Right lobe of liver (tissue), 6 donors: Measurements from ENCODE around the gene KCNE2. TPM values are rescaled to one million over a fixed set of nuclear protein-coding genes. Genes with fewer than 3 reads are reported as not detected.

ENCODE experiments used
- ATAC-seq, 4 donors: fragments of 200-7000 bp; cut with Tn5 transposase; one replicate each; pipeline ENCODE4 v1.9.1; 2020; ENCODE audit warnings: mild to moderate bottlenecking in 4 of 4, moderate library complexity in 4 of 4
- DNase-seq, 3 donors: peaks; one replicate each; pipeline ENCODE4 v3.0.0-alpha.2; 2020
- H3K27ac ChIP-seq, 3 donors: fragments of 200-600 bp; one replicate each; pipeline ENCODE4 v1.8.0; 2022
- H3K27me3 ChIP-seq, 2 donors: fragments of 200-600 bp; one replicate each; pipeline ENCODE4 v1.8.0; 2022
- H3K36me3 ChIP-seq, 4 donors: fragments of 200-600 bp; sonication (generic) in 1 of 4; one replicate each; pipeline versions ENCODE4 v1.5.1 to v1.8.0; 2017 to 2022; ENCODE audit warnings: control low read depth in 1 of 4
- H3K4me1 ChIP-seq, 4 donors: fragments of 200-600 bp; sonication (generic) in 1 of 4; one replicate each; pipeline versions ENCODE4 v1.5.1 to v1.8.0; 2017 to 2022; ENCODE audit warnings: control low read depth in 1 of 4
- H3K4me3 ChIP-seq, 3 donors: fragments of 200-600 bp; one replicate each; pipeline ENCODE4 v1.8.0; 2022
- H3K9me3 ChIP-seq, 4 donors: fragments of 200-600 bp; sonication (generic) in 1 of 4; one replicate each; pipeline versions ENCODE4 v1.5.1 to v1.8.0; 2017 to 2022; ENCODE audit warnings: control low read depth in 1 of 4
- CTCF ChIP-seq, 4 donors: fragments of 200-600 bp in 3 of 4; fragments of 450-650 bp in 1 of 4; IDR thresholded peaks; one replicate each; pipeline versions ENCODE4 v1.5.1 to v1.8.0; 2016 to 2022; ENCODE audit warnings: antibody characterized with exemption in 4 of 4, mild to moderate bottlenecking in 2 of 4
- POLR2A ChIP-seq: fragments of 450-650 bp; IDR thresholded peaks from one replicate; pipeline ENCODE4 v1.6.1; 2017; ENCODE audit warnings: antibody characterized with exemption, mild to moderate bottlenecking
- WGBS: methylation state at CpG from one replicate; pipeline ENCODE4 v1.1.6; 2018; ENCODE audit warnings: low coverage, low lambda C conversion rate; ENCODE audit not compliant: insufficient coverage; ENCODE audit errors: missing lambda C conversion rate; 5-methylcytosine and 5-hydroxymethylcytosine counted together
- intact Hi-C, 2 donors: fragments of 100-400 bp; cut with DNase I; formaldehyde crosslinking; loops; one replicate each; pipeline versions ENCODE4 v1.11.2 to v1.14.1; 2022
- total RNA-seq, 6 experiments: library from RNA; depleted of rRNA in 2 of 6; stranded (reverse); fragments of >200 nt in 2 of 6; fragmentation: NEBNext Ultra II Directional in 3 of 6; extraction: Animal tissue kit (Norgen Biotek cat#: 25700) in 3 of 6; gene quantifications; one replicate each; pipeline versions ENCODE4 v1.1.0 to v1.2.4, GENCODE V29; 2016 to 2023
- donor health status: DM: no; HTN: yes; CAD: no.
- donor health status: DM: no; HTN: no; CAD: no.
- donor health status: DM: no; HTN: no; CAD: no.
- donor health status: DM: no; HTN: yes; CAD: no.
- donor health status: DM: no; HTN: yes; CAD: no.

Gene KCNE2
- total RNA-seq, 6 experiments from 2014 or later, result not detected

DNA sequence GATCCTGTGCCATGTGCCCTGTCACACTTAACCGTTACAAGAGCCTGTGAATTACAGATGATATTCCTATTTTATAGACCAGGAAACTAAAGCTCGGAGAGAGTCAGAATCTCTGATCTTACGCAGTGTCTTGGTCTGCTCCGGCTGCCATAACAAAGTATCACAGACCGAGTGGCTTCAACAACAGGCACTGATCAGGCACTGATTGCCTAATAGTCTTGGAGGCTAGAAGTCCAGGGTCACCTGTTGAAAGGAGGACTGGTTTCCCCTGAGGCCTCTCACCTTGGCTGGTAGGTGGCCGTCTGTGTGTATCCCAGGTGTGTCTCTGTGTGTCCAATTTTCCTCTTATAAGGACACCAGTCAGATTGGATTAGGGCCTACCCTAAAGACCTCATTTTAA is 31.5 kb upstream of the KCNE2 start:
- intact Hi-C loops, result no loop called here
- 90% methylated on average over 3 of the region's 6 CpGs for WGBS
- Histone ChIP-seq H3K27ac (no peak overlapping the region), H3K9me3 (no peaks in the 10 kb centered on the region), H3K4me3 (no peak overlapping the region), H3K36me3 (no peaks in the 10 kb centered on the region), H3K4me1 (no peaks in the 10 kb centered on the region), H3K27me3 (no peaks in the 10 kb centered on the region)
- TF ChIP-seq POLR2A (no peak), CTCF (IDR thresholded peaks at IDR 0.05) (no peak)
- DNase-seq, result no peak
- no peak for ATAC-seq

DNA sequence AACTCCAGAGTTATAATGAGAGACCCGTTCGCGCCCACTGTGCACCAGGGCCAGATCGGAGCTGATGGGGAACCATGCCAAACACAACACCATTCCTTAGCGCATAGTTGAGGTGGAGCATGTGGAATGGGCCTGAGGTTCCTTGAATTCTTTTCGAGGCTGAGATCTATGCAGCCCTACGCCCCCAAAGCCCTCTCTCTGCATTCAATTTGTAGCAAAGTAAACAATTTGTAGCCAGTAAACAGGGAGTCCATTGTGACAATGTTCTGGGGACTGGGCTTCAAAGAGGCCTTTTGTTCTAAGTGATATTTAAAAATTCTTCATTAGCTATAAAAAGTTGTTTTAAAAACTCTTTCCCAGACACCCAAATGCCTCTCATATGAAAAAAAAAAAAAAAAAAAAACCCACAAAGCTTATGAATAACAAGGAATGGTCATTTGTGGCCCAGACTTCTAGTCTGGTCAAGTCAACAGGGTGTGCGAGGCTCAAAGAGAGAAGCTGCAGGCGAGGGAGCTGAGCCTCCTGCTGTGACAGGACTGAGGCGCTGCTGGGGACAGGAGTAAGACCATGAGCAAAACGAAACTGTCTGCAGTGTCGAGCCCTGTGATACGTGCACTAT is 30.6 kb upstream of the KCNE2 start:
- H3K27ac ChIP-seq, result no peak overlapping the region
- TF ChIP-seq CTCF (IDR thresholded peaks at IDR 0.05) (no peak), POLR2A (no peak)
- no peak overlapping the region for H3K4me3 ChIP-seq
- no peak for DNase-seq
- ATAC-seq, result no peak
- H3K36me3 ChIP-seq, result no peaks in the 10 kb centered on the region
- H3K4me1 ChIP-seq, result no peaks in the 10 kb centered on the region
- H3K9me3 ChIP-seq, result no peaks in the 10 kb centered on the region
- 89% methylated on average over 13 of the region's 13 CpGs for WGBS
- intact Hi-C loops, result no loop called here
- no peaks in the 10 kb centered on the region for H3K27me3 ChIP-seq

GRCh38 chr21:34335316-34335715 is 28.5 kb upstream of the KCNE2 start:
- Histone ChIP-seq H3K9me3 (no peaks in the 10 kb centered on the region), H3K27me3 (no peaks in the 10 kb centered on the region), H3K36me3 (no peaks in the 10 kb centered on the region), H3K27ac (no peak overlapping the region), H3K4me3 (no peak overlapping the region), H3K4me1 (no peaks in the 10 kb centered on the region)
- DNase-seq (no peak), ATAC-seq (no peak)
- intact Hi-C loops, result no loop called here
- TF ChIP-seq CTCF (IDR thresholded peaks at IDR 0.05) (no peak), POLR2A (no peak)
- 67% methylated on average over 3 of the region's 6 CpGs for WGBS

GRCh38 chr21:34336245-34336644 is 27.6 kb upstream of the KCNE2 start:
- no peak for ATAC-seq
- no peak for DNase-seq

More at GRCh38 chr21:34336245-34336644, 27.6 kb upstream of the KCNE2 start:
- no peaks in the 10 kb centered on the region for H3K36me3 ChIP-seq
- H3K27me3 ChIP-seq, result no peaks in the 10 kb centered on the region
- H3K4me1 ChIP-seq, result no peaks in the 10 kb centered on the region
- intact Hi-C loops, result no loop called here
- H3K4me3 ChIP-seq, result no peak overlapping the region
- H3K27ac ChIP-seq, result no peak overlapping the region
- TF ChIP-seq CTCF (IDR thresholded peaks at IDR 0.05) (no peak), POLR2A (no peak)
- H3K9me3 ChIP-seq, result no peaks in the 10 kb centered on the region
- 90% methylated on average over 1 of the region's 5 CpGs for WGBS
